Hepatocyte (in vitro differentiated cells): Measurements from ENCODE around the gene ING4.

Experiments
- EZH2 ChIP-seq: fragments of 200-600 bp; sonication (generic); IDR thresholded peaks from 2 replicates; pipeline ENCODE4 v1.6.1; 2016; ENCODE audit warnings: antibody characterized with exemption, mild to moderate bottlenecking, borderline replicate concordance
- EZH2phosphoT487 ChIP-seq: fragments of 200-600 bp; sonication (generic); IDR thresholded peaks from one replicate; pipeline ENCODE4 v1.6.1; 2018; ENCODE audit warnings: antibody characterized with exemption, mild to moderate bottlenecking, low read depth, moderate library complexity; ENCODE audit not compliant: unreplicated experiment, severe bottlenecking
- TF ChIP-seq, protein P1 (sequence below): fragments of 200-600 bp; sonication (generic); IDR thresholded peaks from 2 replicates; pipeline ENCODE4 v1.5.1; 2016; ENCODE audit warnings: antibody characterized with exemption, mild to moderate bottlenecking; ENCODE audit not compliant: poor library complexity

DNA sequence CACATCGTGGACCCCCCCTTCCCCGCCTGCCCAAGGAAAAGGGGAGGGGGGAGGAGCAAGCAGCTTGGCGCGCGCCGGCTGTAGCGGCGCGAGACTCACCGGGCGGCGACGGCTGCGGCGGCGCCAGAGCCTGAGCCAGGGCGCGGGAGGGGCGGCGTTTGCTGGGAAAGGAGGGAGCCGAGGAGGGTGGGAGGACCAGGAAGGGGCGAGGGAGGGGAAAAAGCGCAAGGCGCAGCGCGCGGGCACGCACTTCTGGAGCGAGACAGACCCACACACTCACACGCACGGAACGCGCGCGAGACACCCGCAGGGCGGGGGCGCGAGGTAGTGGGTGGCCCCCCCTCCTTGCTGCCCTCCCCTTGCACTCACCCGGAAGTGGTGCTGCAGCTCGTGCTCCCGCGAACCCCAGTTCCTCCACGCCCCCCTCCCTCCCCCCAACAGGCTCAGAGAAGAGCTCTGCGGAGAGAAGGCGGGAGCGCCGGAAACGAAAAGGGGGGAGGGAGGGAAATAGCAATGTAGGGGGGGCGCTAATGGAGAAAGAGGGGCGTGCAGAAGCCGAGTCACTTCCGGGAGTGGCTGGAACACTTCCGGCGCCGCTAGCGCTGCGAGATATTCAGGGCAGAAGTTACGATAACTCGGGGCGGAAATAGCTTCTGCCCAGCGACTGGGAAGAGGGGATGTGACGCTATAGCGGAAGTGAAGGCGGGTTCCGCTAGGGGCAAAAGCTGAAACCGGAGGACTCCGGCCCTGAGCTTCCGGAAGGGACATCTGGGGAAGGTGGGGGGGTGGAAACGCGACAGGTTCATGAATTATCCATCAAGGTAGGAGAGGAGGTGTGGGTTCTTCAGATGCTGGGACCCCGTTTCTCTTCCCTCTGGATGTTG is 26.3 kb upstream of the ING4 start, which contains the start of gene ZNF384:
- TF ChIP-seq, protein P1, sequence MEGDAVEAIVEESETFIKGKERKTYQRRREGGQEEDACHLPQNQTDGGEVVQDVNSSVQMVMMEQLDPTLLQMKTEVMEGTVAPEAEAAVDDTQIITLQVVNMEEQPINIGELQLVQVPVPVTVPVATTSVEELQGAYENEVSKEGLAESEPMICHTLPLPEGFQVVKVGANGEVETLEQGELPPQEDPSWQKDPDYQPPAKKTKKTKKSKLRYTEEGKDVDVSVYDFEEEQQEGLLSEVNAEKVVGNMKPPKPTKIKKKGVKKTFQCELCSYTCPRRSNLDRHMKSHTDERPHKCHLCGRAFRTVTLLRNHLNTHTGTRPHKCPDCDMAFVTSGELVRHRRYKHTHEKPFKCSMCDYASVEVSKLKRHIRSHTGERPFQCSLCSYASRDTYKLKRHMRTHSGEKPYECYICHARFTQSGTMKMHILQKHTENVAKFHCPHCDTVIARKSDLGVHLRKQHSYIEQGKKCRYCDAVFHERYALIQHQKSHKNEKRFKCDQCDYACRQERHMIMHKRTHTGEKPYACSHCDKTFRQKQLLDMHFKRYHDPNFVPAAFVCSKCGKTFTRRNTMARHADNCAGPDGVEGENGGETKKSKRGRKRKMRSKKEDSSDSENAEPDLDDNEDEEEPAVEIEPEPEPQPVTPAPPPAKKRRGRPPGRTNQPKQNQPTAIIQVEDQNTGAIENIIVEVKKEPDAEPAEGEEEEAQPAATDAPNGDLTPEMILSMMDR: no peak
- no peak for TF ChIP-seq EZH2
- TF ChIP-seq EZH2phosphoT487: no peak
